Calu3 (cell line): Measurements from ENCODE around the gene CRBN. TPM values are rescaled to one million over a fixed set of nuclear protein-coding genes. Genes with fewer than 3 reads are reported as not detected.

Experiments used
- BruUV-seq: library from RNA; stranded (reverse); fragments of 400-500 nt; replicated peaks from 2 replicates; lab custom pipeline; 2021; lab: Mats Ljungman, UMichigan
- CTCF ChIA-PET: fragments of 300-600 bp; sonication (Branson Sonifier 250); formaldehyde crosslinking; loops from one replicate; lab custom pipeline; 2022; ENCODE audit warnings: antibody characterized with exemption; lab: Charles Lee
- DNase-seq: peaks from one replicate; pipeline ENCODE4 v3.0.0; 2022
- H3K27ac Mint-ChIP-seq: one replicate; pipeline ENCODE4 v1.8.0; 2022; ENCODE audit warnings: mixed read lengths; ENCODE audit not compliant: unreplicated experiment
- H3K27me3 Mint-ChIP-seq: one replicate; pipeline ENCODE4 v1.8.0; 2022; ENCODE audit warnings: mixed read lengths; ENCODE audit not compliant: unreplicated experiment
- H3K36me3 Mint-ChIP-seq: one replicate; pipeline ENCODE4 v1.8.0; 2022; ENCODE audit warnings: mild to moderate bottlenecking, moderate library complexity, mixed read lengths; ENCODE audit not compliant: insufficient read depth, unreplicated experiment
- H3K4me1 Mint-ChIP-seq: one replicate; pipeline ENCODE4 v1.8.0; 2022; ENCODE audit warnings: mild to moderate bottlenecking, low read depth, mixed read lengths; ENCODE audit not compliant: unreplicated experiment
- H3K4me3 Mint-ChIP-seq: one replicate; pipeline ENCODE4 v1.8.0; 2022; ENCODE audit warnings: mild to moderate bottlenecking, low read depth, moderate library complexity, mixed read lengths; ENCODE audit not compliant: unreplicated experiment
- H3K9me3 Mint-ChIP-seq: one replicate; pipeline ENCODE4 v1.8.0; 2022; ENCODE audit warnings: low read depth, mixed read lengths; ENCODE audit not compliant: unreplicated experiment
- CTCF ChIP-seq: fragments of 200-600 bp; IDR thresholded peaks from one replicate; pipeline ENCODE4 v1.8.0; 2022; ENCODE audit warnings: antibody characterized with exemption; ENCODE audit not compliant: unreplicated experiment
- intact Hi-C: fragments of 100-400 bp; cut with micrococcal nuclease; formaldehyde crosslinking; loops from one replicate; pipeline ENCODE4 v1.10.0; 2022; ENCODE audit not compliant: unreplicated experiment
- total RNA-seq: library from RNA; stranded (reverse); gene quantifications from 2 replicates; pipeline ENCODE4 v1.2.3, GENCODE V29; 2022

The CRBN gene
- total RNA-seq, 1 experiment from 2014 or later, result 31.6 TPM

- intact Hi-C loops, result loop anchor here (10.0 kb wide), 1 partner anchor 1895 kb away; no protein-coding TSS in a partner anchor
- Mint-ChIP-seq H3K27ac (no peak overlapping the region), H3K9me3 (no peaks in the 10 kb centered on the region), H3K27me3 (no peaks in the 10 kb centered on the region), H3K4me1 (no peaks in the 10 kb centered on the region), H3K36me3 (peaks cover 40% of the 10 kb centered on the region), H3K4me3 (no peak overlapping the region)
- no TSS peak for BruUV-seq
- CTCF ChIA-PET, result no interaction called here
- no peak for DNase-seq
- TF ChIP-seq CTCF, result no peak
Measured at GRCh38 chr3:3149560-3149959, 29.9 kb downstream of the CRBN start.

GRCh38 chr3:3145831-3146230, 33.7 kb downstream of the CRBN start:
- no peak overlapping the region for H3K27ac Mint-ChIP-seq
- no peak overlapping the region for H3K4me3 Mint-ChIP-seq
- intact Hi-C loops, result loop anchor here (10.0 kb wide), 1 partner anchor 1899 kb away; no protein-coding TSS in a partner anchor
- DNase-seq, result no peak
- peaks cover 40% of the 10 kb centered on the region for H3K36me3 Mint-ChIP-seq
- H3K4me1 Mint-ChIP-seq, result no peaks in the 10 kb centered on the region
- no peak for TF ChIP-seq CTCF
- H3K27me3 Mint-ChIP-seq, result no peaks in the 10 kb centered on the region
- no peaks in the 10 kb centered on the region for H3K9me3 Mint-ChIP-seq
- no TSS peak for BruUV-seq
- CTCF ChIA-PET, result no interaction called here

DNA sequence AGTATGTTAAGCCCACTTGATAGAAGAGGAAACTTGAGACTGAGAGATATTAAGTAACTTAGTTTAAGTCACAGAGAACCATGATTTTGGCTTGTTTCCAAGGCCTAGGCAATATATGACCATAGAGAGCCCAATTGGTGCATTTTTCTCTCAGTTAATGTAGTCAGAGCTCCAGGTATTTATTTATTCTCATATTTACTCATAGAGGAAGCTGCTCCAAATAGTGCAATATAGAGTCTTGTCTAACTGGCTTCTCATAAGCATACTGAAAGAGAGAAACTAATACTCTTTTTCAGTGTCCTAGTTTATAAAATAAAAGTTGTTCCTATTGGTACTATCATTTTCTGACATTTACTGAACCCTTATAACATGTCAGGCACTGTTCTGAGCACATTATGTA, 37.6 kb downstream of the CRBN start:
- Mint-ChIP-seq H3K4me3 (no peak overlapping the region), H3K9me3 (no peaks in the 10 kb centered on the region), H3K36me3 (peaks cover 40% of the 10 kb centered on the region), H3K27me3 (no peaks in the 10 kb centered on the region), H3K4me1 (no peaks in the 10 kb centered on the region), H3K27ac (no peak overlapping the region)
- no peak for DNase-seq
- CTCF ChIA-PET, result no interaction called here
- intact Hi-C loops, result loop anchor here (10.0 kb wide), 1 partner anchor 1903 kb away; no protein-coding TSS in a partner anchor
- TF ChIP-seq CTCF, result no peak
- BruUV-seq, result no TSS peak

DNA sequence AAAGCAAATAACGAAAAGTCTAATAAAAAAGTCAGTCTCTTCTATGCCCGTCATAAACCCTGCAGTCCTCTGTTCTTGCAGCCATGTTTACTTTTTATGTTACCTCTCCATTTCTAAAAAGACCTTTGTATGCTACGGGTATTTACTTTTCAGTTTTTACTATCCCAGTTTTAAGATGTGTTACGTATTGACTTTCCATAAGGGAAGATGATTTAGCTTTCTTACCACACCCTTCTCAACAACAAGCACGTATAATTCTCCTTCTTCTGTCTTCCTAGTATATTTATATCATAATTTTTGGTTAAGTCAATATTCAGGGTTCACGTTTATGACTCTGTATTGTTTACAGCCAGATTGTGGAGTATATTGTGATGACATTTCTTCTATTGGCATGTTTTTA, 42.0 kb downstream of the CRBN start:
- H3K9me3 Mint-ChIP-seq, result no peaks in the 10 kb centered on the region
- no peak for DNase-seq
- H3K4me3 Mint-ChIP-seq, result no peak overlapping the region
- intact Hi-C loops, result no loop called here
- no peaks in the 10 kb centered on the region for H3K27me3 Mint-ChIP-seq
- CTCF ChIA-PET, result no interaction called here
- TF ChIP-seq CTCF, result no peak
- no TSS peak for BruUV-seq
- H3K4me1 Mint-ChIP-seq, result peaks cover 11% of the 10 kb centered on the region
- H3K27ac Mint-ChIP-seq, result no peak overlapping the region
- H3K36me3 Mint-ChIP-seq, result peaks cover 24% of the 10 kb centered on the region
